ENCODE measurements around the gene MAML1.

MAML1 gene

DNA sequence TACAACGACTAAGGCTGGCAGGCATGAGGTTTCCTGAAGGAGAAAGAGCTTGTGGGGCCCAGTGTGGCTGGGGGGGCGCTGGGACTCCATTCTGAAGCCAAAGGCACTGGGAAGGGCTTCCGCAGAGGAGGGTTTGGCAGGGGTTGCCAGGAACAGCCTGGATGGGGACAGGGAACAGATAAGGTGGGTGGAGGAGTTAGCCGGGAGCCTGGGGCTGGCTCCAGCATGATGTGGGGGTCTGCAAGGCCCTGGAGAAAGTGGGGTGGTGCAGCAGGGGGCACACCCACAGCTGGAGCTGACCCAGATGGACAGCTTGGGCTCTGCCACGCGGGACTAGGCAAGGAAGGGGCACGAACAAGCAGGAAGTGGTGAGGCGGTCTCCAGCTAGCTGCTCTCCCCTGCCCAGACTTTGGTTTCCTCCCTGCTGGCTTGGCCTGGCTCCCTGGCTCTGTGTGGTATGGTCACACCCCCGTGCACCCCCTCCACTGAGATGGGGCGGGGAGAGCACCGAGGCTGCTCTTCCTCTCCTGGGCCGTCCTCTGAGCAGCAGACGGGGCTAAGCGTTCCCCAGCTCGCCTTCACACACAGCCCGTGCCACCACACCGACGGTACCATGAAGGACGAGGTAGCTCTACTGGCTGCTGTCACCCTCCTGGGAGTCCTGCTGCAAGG is 61.0 kb downstream of the MAML1 start, which contains the start of gene LTC4S:
TSS of gene LTC4S (plus strand) at position 519 of the 672 bp plus-strand sequence. CDS start at position 614, 95 bp downstream.
- DNase-seq, result peak in 2 of 5 experiments; percentile 75 to 76

DNA sequence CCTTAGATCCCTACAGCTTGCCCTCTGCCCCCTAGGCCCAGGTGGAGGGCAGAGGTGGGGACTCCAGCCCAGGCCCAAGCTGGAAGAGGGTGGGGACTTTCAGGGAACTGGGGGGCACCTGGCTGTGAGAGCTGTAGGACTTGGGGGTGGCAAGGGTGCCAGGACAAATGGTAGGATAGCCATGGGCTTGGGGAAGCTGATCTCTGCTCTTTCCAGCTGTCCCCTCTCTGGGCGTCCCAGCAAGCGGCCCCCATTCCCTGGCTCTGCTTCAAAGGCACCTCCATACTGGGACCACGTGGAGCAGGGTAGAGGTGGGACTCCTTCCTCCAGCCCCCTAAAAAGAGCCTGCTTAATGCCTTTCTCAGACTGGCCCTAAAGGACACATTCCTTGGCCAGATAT is 61.5 kb downstream of the MAML1 start:
- DNase-seq, result no peak

DNA sequence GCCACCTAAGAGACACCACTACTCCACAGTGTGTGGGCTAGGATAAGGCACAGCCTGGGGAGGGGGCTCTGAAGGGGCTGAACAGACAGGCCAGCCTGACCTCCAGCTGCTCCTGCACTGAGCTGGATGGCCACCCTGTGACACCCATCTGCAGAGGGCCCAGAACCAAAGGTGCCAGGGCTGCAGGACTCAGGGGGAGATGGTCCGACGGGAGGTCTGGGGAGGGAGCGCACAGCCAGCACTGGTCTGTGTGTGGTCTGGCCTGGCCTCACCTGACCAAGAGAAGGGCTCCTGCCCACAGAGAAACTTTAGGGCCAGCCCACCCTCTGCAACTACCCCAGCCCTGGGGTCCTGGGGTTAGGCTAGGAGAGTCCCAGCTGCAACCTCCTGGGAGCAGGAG is 62.0 kb downstream of the MAML1 start:
- DNase-seq, result no peak

DNA sequence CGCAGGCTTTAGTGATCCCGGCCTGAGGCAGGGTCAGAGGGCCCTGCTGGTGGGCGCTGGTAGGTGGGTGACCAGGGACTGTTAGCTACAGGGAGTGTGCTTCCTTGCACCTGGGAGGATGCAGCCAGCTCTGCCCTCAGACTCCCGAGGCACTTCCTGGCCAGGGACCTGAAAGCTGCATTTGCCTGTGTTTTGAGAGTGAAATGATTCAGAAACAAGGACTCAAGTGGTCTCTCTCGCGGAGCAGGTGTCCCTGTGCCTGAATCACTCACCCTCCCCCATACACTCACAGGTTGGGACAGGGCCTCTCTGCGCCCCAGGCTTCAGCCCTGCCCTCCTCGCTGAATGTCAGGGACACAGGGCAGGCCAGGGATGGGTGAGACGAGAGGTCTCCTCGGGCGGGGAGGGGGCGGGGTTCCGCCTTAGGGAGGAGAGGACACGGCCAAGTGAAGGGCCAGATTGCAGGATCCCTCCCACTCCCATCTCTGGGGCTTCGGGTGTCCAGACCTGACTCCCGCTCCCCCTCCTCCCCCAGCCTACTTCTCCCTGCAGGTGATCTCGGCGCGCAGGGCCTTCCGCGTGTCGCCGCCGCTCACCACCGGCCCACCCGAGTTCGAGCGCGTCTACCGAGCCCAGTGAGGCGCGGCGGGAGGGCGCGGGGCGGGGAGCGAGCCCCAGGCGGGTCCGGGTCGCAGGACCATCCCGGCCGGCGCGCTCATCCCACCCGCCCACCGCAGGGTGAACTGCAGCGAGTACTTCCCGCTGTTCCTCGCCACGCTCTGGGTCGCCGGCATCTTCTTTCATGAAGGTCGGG is 62.6 kb downstream of the MAML1 start:
- DNase-seq, result no peak

DNA sequence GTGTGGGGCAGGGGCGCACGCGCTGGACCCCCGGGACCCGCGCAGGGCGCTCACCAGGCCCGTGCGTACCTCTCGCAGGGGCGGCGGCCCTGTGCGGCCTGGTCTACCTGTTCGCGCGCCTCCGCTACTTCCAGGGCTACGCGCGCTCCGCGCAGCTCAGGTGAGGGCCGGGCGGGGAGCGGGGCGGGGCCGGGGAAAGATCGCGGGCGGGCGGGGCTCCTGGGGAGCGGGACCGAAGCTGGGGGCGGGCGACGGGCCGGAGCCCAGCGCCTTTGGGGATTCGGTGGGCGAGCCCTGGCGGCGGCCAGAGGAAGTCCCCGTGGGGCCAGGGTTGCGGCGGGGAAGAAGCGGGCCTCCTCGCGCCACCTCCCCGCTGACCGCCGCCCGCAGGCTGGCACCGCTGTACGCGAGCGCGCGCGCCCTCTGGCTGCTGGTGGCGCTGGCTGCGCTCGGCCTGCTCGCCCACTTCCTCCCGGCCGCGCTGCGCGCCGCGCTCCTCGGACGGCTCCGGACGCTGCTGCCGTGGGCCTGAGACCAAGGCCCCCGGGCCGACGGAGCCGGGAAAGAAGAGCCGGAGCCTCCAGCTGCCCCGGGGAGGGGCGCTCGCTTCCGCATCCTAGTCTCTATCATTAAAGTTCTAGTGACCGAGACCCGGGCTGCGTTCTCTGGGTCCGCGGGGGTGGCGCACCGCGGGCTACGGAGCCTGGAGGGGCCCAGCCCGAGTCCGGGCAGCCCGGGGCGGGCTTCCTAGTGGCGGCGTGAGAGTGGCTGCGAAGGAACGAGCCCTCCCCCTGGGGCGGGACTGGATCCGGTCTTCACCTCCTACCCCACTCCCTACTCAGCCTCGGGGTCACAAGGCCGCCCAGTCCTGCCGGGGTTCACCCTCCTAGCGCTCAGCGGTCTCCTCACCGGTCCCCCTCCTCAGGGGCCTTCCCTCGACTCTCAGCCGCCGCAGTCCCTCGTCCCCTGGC is 63.5 kb downstream of the MAML1 start:
- DNase-seq, result peak; percentile 50 to 79 (median 64)

DNA sequence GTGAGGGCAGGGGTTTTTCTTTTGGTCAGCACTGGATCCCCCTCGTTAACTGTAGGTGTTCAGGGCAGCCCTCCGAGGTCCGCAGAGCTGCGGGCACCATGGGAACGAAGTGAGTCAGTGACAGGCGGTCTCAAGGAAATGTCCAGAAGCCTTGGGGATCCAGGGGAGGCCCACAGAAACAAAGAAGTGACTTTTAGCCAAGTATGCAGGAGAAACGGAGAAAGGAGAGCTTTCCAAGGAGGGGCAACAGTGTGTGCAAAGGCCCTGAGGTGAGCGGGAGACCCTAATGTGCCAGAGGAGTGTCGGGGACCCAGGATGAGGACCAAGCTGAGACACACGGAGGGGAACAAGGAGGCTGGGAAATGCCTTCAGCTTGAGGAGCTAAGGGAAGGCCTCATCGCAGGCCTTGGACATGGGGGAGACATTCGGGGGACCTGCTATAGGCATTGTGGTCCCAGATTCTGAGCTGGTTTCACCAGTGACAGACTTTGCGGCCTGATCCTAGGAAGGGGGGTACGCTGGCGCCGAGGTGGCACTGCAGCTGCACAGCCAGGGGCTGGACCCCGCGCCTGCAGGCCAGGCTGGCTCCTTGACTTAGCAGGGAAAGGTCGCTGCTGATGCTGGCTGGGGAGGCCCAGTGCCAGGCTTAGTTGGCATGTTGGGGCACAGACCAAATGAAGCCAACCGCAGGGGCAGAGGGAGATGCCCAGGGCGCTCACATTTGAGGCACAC is 64.4 kb downstream of the MAML1 start:
- DNase-seq, result no peak

DNA sequence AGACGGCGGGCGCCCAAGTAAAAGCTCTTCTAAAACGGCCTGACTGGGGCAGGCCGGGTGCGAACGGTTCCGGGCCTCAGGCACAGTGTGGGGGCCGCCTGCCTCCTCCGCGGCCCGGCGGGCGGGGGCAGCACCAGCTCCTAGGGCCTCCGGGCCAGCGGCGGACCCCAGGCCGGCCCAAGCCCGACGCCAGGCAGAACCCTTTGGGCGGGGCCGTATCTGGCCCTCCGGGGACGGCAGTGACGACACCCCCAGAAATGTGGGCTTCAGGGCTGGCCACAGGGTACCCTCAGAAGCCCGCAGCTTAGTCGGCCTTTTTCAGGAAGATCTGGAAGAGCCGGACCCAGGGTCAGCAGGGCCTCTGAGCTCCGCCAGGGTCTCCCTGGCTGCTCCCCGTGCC is 65.1 kb downstream of the MAML1 start:
- DNase-seq, result no peak

DNA sequence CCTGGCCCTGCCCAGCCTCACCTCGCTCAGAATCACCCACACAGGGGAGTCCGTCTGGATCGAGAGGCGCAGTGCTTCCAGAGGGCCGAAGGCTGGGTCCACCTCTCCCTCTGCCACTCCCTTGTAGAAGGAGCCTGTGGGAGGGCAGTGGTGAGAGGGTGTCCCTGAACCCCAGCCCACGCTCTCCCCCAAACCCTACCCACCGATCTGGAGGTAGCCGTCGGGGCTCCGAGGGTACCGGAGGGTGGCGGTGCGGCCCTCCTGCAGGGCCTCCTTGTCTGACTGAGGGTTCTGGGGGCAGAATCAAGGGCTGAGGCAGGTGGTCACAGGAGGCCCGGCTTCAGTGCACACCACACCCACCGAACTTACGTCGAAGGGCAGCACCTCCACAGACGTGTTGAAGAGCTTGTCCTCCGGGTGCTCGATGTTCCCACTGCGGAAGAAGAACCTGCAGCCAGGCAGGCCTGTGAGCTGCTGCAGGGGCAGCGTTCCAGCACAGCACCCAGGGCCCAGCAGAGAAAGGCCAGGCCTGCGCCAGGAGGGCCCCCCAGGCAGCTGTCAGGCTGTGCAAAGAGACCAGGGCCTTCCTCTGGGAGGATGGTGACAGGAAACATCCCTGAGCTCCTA is 65.6 kb downstream of the MAML1 start:
- DNase-seq, result no peak

DNA sequence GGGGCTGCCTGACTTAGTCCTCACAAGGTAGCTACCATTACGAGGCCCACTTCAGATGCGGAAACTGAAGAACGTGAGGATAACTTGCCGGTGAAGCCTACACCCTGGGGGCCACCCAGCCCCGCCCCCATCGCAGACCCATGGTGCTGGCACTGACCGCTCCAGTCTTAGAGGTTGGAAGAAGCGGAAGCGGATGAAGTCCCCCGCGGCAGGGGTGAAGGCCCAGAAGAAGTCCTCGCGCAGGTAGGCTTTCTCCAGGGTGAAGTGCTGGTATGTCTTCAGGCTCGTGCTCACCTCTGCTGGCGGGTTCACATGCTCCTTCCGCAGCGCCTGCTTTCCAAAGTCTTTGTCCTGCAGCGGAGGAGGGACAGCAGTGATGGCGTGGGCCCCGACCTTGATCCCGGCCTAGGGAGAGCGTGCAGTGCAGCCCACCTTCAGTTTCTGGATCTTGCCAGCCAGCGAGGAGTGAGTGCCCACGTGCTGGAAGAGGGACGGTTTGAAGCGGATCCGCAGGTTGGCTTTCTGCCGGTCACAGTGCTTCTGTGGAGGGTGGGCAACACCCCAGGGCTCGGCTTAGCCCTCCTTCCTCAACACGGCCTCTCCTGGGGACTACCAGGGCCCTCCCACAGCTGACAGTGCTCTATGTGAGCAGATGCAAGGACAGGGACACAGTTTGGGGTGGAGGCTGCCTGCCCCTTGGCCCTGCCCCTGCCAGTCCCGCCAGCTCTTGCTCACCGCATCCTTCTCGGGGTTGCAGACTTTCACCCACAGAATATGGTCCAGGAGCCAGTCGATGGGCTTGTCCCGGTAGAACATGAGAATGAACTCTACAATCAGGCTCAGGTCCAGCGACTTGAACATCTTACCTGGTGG is 66.4 kb downstream of the MAML1 start:
- DNase-seq, result no peak

DNA sequence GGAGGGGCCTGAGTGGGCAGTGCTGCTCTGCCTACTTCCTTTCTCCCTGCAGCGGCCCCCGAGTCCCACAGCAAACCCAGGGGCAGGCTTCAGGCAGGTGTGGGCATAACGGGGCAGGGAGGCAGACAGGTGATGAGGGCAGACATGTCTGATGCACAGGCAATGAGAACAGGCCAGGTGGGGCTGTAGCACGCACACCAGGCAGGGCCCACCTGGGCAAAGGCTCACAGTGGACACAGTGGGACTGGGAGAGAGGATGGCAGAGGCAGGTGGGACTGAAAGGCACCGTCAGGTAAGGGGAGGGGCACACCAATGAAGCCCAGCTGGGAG is 67.0 kb downstream of the MAML1 start:
- DNase-seq, result no peak

DNA sequence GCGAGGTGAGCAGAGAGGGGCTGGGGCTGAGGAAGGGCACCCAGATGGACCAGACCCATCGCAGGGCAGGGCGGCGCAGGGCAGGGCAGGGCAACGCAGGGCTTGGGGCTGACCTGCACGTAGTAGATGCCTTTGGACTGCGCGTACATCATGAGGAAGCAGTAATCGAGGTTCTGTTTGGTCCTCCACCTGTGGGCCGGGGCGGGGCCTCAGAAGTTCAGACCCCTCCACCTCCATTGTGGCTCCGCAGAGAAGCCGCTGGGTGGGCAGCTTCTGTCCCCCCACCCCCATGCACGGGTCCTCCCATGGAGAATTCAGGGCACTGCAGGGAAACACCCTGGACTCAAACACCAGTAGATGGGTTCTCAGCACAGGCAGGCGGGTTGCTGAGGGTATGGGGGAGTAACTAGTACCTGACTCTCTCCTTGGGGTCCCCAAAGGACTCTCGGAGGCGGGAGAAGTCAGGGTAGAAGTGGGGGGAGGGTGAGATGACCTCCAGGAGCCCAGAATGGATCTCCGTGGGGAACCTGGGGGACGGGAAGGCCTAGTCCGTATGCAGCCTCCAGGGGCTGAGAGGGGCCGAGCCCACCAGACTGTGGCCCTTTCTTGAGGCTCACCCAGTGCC is 67.6 kb downstream of the MAML1 start:
- no peak for DNase-seq

DNA sequence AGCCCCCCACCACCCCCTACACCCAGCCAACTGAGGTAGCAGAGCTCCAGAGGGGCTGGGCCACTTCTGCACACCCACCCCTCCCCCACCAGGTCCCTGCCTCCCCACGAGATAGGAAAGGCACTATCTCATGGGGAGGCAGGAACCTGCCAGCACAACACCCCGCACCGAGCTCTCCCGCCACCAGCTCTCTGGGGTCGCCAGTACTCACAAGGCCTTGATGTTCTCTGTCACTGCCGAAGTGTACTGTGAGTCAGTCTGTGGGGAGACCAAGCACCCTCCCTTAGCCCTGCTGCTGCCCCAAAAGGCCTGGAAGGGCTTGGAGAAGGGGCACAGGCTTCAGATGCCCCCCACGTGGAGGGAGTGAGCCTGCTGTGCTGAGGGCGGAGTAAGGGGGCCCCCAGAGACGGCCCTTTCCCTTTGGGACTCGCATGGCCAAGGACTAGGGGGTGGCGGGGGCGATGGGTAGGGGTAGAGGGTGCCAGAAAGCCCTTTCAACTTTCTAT is 68.1 kb downstream of the MAML1 start:
- DNase-seq, result no peak

DNA sequence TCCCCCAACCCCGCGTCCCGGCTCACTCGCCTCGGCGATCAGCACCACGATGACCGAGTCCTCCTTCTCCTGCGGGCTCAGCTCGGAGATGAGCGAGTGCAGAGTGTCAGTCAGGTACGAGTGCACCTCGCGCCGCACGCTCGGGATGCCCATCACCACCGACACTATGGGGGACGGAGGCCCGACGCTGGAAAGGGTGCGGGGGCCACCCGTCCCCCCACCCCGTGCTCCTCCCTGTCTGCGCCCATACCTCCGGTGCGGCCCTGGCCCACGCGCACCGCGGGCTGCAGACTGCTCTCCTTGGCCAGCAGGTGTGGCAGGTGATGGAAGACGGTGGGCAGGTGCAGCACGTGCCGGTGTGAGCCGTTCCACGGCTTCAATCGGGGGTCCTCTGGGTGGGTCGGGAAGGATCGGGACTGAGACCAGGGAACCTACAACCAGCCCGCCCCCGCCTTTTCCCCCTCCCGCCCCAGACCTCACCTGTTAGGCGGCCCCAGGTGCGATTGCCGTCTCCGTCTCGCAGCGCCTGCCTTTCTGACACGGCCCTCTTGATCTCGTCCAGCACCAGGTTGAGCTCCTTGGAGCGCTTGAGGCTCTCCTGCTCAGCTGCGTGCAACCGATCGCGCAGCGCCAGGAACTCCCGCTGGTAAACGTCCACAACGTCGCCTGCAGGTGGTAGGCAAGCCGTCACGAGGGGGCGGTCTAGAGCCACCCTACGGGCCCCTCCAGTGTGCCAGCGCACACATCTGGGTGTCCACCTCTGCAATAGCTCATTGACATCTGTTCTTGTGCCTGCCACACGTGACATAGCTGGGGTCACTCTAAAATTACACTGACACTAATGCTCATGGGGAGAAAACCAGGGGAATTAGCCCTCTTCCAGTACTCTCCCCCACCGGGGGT is 68.9 kb downstream of the MAML1 start:
- DNase-seq, result peak; percentile 59 to 83 (median 74)

DNA sequence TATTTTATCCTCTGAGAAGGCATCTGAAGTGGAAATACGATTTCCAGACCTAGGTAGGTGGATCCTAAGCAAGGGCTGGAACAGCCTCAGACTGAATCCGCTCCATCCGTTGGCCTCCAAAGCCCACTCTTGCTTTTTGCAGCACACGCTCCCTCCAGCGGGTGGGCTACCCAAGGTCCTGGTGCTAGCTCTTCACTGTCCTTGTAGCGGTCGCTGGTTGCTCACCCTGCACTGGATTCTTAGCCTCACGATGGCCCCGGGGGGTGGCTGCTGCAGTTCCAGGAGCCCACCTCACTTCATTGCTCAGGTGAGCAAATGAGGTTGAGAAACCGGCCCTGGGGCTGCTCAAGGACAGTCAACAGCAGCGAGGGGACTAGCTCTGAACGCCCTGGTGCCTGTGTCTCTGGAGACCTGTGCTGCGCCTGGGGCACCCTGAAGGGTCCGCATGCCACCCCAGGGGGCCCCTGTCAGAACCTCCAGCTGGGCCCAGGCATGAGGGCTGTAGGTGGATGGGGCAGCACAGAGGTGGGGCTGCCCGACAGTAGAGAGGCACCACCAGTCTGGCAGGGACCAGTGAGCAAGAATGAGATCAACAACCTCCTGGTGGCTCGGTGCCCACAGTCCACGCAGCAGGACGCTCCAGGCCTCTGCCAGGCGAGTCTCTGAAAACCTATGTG is 69.7 kb downstream of the MAML1 start:
- DNase-seq, result no peak

DNA sequence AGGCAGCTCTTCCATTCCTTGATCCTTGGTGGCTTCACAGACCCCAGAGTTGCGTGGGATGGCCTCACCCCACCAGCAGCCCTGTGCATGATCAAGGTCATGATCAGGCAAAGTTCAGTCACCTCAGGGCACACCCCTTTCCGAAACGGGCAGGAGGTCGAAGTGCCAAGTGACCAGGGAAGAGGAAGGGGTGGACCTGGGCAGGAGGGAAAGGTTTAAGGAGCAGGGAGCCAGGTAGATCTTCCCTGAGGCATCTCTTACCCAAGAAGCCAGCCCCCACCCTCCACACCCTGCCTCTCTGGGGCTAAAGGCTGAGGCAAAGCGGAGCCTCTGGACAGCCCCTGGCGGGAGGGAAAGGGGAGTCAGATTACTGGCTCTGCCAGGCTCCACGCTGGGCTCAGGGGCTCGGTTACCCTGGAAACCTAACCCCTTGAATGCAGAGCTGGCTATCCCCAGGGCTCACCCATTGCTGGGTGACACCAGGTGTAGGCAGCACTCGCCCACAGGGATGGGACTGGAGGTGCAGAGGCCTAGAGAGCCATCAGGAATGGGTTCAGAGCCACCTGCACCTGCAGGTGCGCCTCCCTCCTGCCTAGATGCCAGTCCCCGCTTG is 70.4 kb downstream of the MAML1 start:
- DNase-seq, result no peak

DNA sequence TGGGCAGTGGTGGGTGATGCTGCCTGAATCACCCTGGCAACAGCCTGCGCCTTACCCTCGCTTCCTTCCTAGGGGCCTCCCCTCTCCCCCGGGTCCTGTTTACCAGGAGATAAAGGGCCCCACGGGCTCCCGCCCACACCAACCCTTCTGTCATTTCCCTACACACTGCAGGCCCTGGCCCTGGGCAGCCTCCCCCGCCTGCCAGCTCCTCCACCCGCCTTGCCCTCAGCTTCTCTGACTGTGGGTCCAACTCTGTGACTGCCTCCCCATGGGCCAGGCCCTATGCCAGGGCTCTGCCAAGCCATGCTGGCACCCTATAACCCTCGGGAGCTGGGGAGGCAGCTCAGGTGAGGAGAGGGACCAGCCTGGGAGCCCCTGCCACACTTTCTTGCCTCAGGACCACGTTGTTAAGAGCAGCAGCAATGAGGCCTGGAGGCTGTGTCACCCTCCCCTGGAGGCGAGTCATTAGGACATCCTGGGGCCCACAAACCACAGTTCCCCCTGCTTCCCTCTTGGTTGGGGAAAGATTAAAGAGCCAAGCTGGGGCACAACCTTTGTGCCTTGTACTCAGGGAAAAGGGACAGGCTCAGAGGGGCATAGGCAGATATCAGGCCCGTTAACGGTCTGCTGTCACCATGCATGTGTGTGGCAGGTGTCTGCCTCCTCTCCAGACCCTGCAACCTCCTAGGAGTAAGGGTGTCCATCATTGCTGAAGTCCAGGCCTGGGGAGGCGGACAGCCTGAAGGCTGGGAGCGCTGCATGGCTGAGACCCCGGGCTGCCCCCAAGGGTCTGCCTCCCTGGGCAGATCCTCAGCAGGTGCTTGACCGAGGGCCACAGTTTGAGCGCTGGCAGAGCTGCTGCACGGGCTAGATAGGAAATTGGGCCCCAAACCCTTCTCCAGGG is 71.3 kb downstream of the MAML1 start:
- peak in 2 of 5 experiments; percentile 37 to 45 for DNase-seq

DNA sequence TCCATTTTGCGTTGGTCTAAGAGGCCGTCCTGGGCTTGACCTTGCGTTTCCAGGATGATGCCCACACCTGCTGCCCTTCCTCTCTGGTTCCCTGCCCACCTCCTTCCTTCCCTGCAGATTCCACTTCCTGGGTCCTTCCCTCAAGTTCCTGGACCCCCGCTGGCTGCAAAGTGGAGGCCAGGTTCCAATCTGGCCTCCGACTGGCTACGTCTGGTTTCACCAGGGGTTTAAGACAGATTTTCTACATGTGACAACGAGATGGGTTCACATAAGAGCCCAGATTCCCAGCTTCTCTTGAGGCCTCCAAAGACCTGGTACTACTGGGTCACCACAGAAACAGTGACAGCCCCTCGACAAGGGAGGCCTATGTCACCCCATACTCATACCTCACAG is 71.9 kb downstream of the MAML1 start:
- DNase-seq, result no peak
